ENCODE measurements around the gene KIAA1671. TPM values are rescaled to one million over a fixed set of nuclear protein-coding genes. Genes with fewer than 3 reads are reported as not detected.

KIAA1671 gene
- total RNA-seq, 6 donors from 2014 or later, result 30.9 to 57.7 (median 42.1) TPM

DNA sequence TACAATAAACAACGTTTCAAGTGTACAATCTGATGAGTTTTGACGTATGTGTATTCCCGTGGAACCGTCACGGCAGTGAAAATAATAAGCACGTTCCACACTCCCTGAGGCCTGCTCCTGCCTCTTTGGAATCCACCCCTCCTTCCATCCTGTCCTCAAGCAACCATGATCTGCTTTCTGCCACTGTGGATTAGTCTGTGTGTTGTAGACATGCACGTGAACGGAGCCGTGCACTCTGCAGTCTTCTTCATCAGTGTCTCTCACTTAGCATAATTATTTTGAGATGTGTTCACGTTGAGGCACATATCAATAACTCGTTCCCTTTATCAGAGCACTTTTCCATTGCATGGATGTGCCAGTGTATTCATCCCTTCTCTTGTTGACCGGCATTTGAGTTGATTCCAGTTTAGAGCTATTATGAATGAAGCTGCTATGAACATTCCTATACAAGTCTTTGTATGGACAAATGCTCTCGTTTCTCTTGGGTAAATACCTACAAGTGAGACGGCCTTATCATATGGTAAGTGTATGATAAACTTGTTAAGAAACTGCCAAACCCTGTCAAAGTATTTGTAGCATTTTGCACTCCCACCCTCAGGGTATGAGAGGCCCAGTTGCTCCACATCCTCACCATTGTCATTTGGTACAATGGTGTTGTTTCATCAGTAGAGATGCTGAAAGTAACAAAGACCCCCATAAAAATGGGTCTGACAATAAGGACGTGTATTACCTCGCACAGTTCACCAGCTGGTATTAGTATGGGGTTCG lies 144.3 kb downstream of the KIAA1671 start:
- WGBS, 2 donors, result 86 to 89% methylated on average over 17 of the region's 17 CpGs

DNA sequence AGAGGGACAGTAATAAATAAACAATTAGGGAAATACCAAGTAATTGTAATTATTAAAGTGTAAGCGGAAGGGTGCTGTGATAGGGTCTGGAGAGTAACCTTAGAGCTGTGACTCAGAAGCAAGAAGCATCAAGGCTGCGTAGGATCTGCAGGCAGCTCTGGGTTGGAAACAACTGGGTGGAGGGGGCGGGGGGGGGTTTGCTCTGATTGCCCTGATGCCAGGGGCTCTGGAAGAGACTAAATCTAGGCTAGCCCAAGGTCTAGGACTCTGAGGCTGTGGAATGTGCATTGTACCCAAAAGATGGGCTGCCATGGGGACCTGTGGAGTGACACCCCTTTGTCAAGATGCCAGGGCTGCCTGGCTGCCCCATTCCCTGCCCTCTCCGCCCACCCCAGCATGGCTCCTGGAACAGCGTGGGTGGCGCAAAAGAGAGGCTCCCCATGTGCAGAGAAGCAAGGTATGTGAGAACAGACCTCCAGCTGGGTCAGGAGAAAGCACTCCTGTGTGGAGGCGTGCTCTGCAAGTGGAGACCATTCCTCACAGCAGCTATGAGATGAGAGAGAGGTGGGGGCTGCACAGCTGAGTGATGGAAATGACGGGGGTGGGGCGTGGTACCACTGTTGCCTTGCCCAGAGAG lies 146.0 kb downstream of the KIAA1671 start:
- Histone ChIP-seq H3K4me1 (peaks cover 0 to 10% (median 2%) of the 10 kb centered on the region in 4 donors), H3K36me3 (no peaks in the 10 kb centered on the region), H3K4me3 (no peak overlapping the region), H3K27ac (no peak overlapping the region), H3K27me3 (no peaks in the 10 kb centered on the region), H3K9me3 (no peaks in the 10 kb centered on the region)
- TF ChIP-seq, protein P1, sequence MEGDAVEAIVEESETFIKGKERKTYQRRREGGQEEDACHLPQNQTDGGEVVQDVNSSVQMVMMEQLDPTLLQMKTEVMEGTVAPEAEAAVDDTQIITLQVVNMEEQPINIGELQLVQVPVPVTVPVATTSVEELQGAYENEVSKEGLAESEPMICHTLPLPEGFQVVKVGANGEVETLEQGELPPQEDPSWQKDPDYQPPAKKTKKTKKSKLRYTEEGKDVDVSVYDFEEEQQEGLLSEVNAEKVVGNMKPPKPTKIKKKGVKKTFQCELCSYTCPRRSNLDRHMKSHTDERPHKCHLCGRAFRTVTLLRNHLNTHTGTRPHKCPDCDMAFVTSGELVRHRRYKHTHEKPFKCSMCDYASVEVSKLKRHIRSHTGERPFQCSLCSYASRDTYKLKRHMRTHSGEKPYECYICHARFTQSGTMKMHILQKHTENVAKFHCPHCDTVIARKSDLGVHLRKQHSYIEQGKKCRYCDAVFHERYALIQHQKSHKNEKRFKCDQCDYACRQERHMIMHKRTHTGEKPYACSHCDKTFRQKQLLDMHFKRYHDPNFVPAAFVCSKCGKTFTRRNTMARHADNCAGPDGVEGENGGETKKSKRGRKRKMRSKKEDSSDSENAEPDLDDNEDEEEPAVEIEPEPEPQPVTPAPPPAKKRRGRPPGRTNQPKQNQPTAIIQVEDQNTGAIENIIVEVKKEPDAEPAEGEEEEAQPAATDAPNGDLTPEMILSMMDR (IDR thresholded peaks at IDR 0.05), result no peak
- TF ChIP-seq POLR2AphosphoS5 (IDR thresholded peaks at IDR 0.05) (no peak), EP300 (IDR thresholded peaks at IDR 0.05) (no peak), POLR2A (IDR thresholded peaks at IDR 0.05) (no peak)
- ATAC-seq (ENCODE audit: low FRiP score in 2 of 2) (no peak), DNase-seq (no peak)
- 92 to 93% methylated on average over 9 of the region's 9 CpGs for WGBS, 2 donors

More for the DNA sequence above, 144.3 kb downstream of the KIAA1671 start:
- TF ChIP-seq, protein P1 (IDR thresholded peaks at IDR 0.05), result no peak
- TF ChIP-seq POLR2AphosphoS5 (IDR thresholded peaks at IDR 0.05), result no peak
- TF ChIP-seq POLR2A (IDR thresholded peaks at IDR 0.05), result no peak
- no peak for TF ChIP-seq EP300 (IDR thresholded peaks at IDR 0.05)
- Histone ChIP-seq H3K9me3 (no peaks in the 10 kb centered on the region), H3K27me3 (no peaks in the 10 kb centered on the region), H3K36me3 (no peaks in the 10 kb centered on the region), H3K4me3 (no peak overlapping the region), H3K27ac (no peak overlapping the region), H3K4me1 (peaks cover 0 to 10% (median 2%) of the 10 kb centered on the region in 4 donors)
- no peak for ATAC-seq (ENCODE audit: low FRiP score in 2 of 2)
- no peak for DNase-seq

DNA sequence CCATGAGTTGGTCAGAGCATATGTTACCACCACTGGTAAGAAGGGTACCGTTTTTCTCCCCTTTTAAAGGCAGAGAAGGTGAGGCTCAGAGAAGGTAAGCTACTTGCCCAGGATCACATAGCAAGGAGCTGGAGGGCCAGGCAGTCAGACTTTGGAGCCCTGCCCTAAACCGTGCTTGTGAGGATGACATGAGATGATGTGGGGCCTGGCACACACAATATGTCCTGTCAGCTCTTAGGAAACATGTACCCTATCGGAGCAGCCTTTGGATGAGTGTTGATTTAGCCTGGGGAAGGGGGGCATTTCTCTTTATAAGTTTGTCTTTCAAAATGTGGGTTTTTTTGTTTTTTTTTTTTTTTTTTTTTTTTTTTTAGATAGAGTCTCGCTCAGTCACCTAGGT lies 146.7 kb downstream of the KIAA1671 start:
- no peak overlapping the region for H3K27ac ChIP-seq
- no peaks in the 10 kb centered on the region for H3K9me3 ChIP-seq
- peaks cover 0 to 7% (median 0%) of the 10 kb centered on the region in 4 donors for H3K4me1 ChIP-seq
- H3K36me3 ChIP-seq, result no peaks in the 10 kb centered on the region
- no peak for ATAC-seq (ENCODE audit: low FRiP score in 2 of 2)
- WGBS, 2 donors, result 81% methylated on average over 4 of the region's 4 CpGs
- TF ChIP-seq EP300 (IDR thresholded peaks at IDR 0.05), result no peak
- TF ChIP-seq POLR2AphosphoS5 (IDR thresholded peaks at IDR 0.05), result no peak
- TF ChIP-seq, protein P1 (IDR thresholded peaks at IDR 0.05), result no peak
- no peak for TF ChIP-seq POLR2A (IDR thresholded peaks at IDR 0.05)
- DNase-seq, result no peak
- no peak overlapping the region for H3K4me3 ChIP-seq
- no peaks in the 10 kb centered on the region for H3K27me3 ChIP-seq

DNA sequence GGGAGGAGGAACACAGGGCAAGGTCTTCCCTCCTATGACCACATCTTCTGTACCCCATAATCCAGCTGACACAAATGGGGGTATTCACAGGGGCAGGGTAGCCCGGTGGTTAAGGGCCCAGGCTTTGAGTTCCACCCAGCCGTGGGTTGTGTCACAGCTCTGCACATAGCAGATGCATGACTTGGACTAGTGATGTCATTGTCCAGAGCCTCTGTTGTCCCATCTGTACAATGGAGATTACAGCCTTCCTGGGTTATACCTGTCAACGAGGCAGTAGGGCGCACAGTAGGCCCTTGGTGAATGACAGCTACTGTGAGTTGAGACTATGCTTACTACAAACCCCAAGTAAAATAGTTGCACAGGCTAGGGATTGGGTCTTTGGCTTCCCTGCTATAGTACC lies 147.9 kb downstream of the KIAA1671 start:
- H3K36me3 ChIP-seq, result no peaks in the 10 kb centered on the region
- no peak overlapping the region for H3K27ac ChIP-seq
- H3K4me3 ChIP-seq, result no peak overlapping the region
- TF ChIP-seq EP300 (IDR thresholded peaks at IDR 0.05), result no peak
- no peak for TF ChIP-seq POLR2A (IDR thresholded peaks at IDR 0.05)
- no peak for TF ChIP-seq POLR2AphosphoS5 (IDR thresholded peaks at IDR 0.05)
- TF ChIP-seq, protein P1 (IDR thresholded peaks at IDR 0.05), result no peak
- H3K27me3 ChIP-seq, result no peaks in the 10 kb centered on the region
- WGBS, 2 donors, result 91 to 100% methylated on average over 4 of the region's 4 CpGs
- no peaks in the 10 kb centered on the region for H3K9me3 ChIP-seq
- DNase-seq (no peak), ATAC-seq (ENCODE audit: low FRiP score in 2 of 2) (no peak)
- no peaks in the 10 kb centered on the region for H3K4me1 ChIP-seq
